ENCODE results near the gene CLASRP. TPM values are rescaled to one million over a fixed set of nuclear protein-coding genes. Genes with fewer than 3 reads are reported as not detected.

CLASRP gene
- total and polyA plus RNA-seq, 2 donors (not counting 1 experiment from before 2014, with no cell fraction given) = 12.1 to 15.7 TPM

DNA sequence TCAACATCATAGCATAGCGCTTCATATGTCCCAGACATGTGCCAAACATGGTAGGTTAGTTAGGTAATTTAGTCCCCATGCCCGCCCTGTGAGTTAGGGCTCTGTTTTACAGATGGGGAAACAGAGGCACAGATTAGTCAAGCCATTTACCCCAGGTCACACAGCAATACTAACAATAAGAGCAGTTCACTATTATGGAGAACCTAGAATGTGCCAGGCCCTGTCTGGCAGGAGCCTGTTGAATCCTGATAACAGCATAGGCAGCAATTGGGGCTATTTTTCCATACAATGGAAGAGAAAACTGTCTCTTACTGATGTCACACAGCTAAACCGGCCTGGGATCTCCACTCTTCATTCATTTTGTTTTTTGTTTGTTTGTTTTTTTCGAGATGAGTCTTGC, 47.6 kb downstream of the CLASRP start:
- DNase-seq (ENCODE audit: low read depth in 2 of 2) = no peak
- peaks cover 17% of the 10 kb centered on the region for H3K79me2 ChIP-seq (ENCODE audit: control insufficient read depth, insufficient read depth, low read length)
- no peaks in the 10 kb centered on the region for H3K9me3 ChIP-seq (ENCODE audit: control insufficient read depth, insufficient read depth, low read depth, low read length)
- no peak overlapping the region for H3K9ac ChIP-seq (ENCODE audit: insufficient read depth, low read length)
- peaks cover 13% of the 10 kb centered on the region for H3K36me3 ChIP-seq (ENCODE audit: control insufficient read depth, insufficient read depth, low read length)
- TF ChIP-seq EZH2 (IDR thresholded peaks at IDR 0.05; ENCODE audit: low read length, missing control alignments) = no peak
- TF ChIP-seq, protein P1, sequence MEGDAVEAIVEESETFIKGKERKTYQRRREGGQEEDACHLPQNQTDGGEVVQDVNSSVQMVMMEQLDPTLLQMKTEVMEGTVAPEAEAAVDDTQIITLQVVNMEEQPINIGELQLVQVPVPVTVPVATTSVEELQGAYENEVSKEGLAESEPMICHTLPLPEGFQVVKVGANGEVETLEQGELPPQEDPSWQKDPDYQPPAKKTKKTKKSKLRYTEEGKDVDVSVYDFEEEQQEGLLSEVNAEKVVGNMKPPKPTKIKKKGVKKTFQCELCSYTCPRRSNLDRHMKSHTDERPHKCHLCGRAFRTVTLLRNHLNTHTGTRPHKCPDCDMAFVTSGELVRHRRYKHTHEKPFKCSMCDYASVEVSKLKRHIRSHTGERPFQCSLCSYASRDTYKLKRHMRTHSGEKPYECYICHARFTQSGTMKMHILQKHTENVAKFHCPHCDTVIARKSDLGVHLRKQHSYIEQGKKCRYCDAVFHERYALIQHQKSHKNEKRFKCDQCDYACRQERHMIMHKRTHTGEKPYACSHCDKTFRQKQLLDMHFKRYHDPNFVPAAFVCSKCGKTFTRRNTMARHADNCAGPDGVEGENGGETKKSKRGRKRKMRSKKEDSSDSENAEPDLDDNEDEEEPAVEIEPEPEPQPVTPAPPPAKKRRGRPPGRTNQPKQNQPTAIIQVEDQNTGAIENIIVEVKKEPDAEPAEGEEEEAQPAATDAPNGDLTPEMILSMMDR (conservative IDR thresholded peaks at IDR 0.05 in 1 of 2, IDR thresholded peaks at IDR 0.05 in 1 of 2; ENCODE audit: low read depth in 1 of 2, low read length in 2 of 2) = no peak
- no peak overlapping the region for H2AFZ ChIP-seq (ENCODE audit: low read length)
- no peak overlapping the region for H3K4me2 ChIP-seq (ENCODE audit: extremely low read depth, insufficient read depth, low read length)
- no peaks in the 10 kb centered on the region for H3K27me3 ChIP-seq (ENCODE audit: control insufficient read depth, insufficient read depth, low read length)
- H3K4me3 ChIP-seq (replicated peaks in 1 of 4; ENCODE audit: control extremely low read depth in 1 of 4, insufficient read depth in 1 of 4, low read depth in 3 of 4, low read length in 4 of 4) = no peak overlapping the region
- no peaks in the 10 kb centered on the region for H4K20me1 ChIP-seq (ENCODE audit: control insufficient read depth, extremely low read depth, insufficient read depth, low read length)
- no peak overlapping the region for H3K27ac ChIP-seq (ENCODE audit: insufficient read depth, low read length)
- H3K4me1 ChIP-seq (ENCODE audit: control insufficient read depth, extremely low read depth, insufficient read depth, low read length) = peaks cover 8% of the 10 kb centered on the region

DNA sequence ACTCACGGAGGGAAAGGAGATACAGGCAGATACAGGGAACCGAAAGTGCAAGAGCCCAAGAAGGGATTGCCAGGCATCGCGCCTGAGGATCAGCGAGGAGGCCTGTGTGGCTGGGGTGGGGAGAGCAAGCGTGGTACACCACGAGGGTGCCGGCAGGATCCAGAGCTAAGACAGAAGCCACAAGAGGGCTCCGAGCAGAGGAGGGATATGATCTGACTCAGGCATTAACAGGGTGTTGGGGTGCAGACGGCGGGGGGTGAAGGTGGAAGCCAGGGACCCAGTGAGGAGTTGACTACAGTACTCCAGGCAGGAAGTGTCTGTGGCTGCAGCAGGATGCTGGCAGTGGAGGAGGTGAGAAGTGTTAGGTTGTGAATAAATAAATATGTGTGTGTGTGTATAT, 48.7 kb downstream of the CLASRP start:
- no peak overlapping the region for H3K4me2 ChIP-seq (ENCODE audit: extremely low read depth, insufficient read depth, low read length)
- H3K4me1 ChIP-seq (ENCODE audit: control insufficient read depth, extremely low read depth, insufficient read depth, low read length) = peaks cover 10% of the 10 kb centered on the region
- no peak overlapping the region for H3K27ac ChIP-seq (ENCODE audit: insufficient read depth, low read length)
- no peak for TF ChIP-seq EZH2 (IDR thresholded peaks at IDR 0.05; ENCODE audit: low read length, missing control alignments)
- TF ChIP-seq, protein P1 (conservative IDR thresholded peaks at IDR 0.05 in 1 of 2, IDR thresholded peaks at IDR 0.05 in 1 of 2; ENCODE audit: low read depth in 1 of 2, low read length in 2 of 2) = no peak
- H3K79me2 ChIP-seq (ENCODE audit: control insufficient read depth, insufficient read depth, low read length) = peaks cover 7% of the 10 kb centered on the region
- no peaks in the 10 kb centered on the region for H3K27me3 ChIP-seq (ENCODE audit: control insufficient read depth, insufficient read depth, low read length)
- DNase-seq (ENCODE audit: low read depth in 2 of 2) = no peak
- peaks cover 9% of the 10 kb centered on the region for H3K36me3 ChIP-seq (ENCODE audit: control insufficient read depth, insufficient read depth, low read length)
- H2AFZ ChIP-seq (ENCODE audit: low read length) = no peak overlapping the region
- H4K20me1 ChIP-seq (ENCODE audit: control insufficient read depth, extremely low read depth, insufficient read depth, low read length) = no peaks in the 10 kb centered on the region
- no peak overlapping the region for H3K9ac ChIP-seq (ENCODE audit: insufficient read depth, low read length)
- no peaks in the 10 kb centered on the region for H3K9me3 ChIP-seq (ENCODE audit: control insufficient read depth, insufficient read depth, low read depth, low read length)
- no peak overlapping the region for H3K4me3 ChIP-seq (replicated peaks in 1 of 4; ENCODE audit: control extremely low read depth in 1 of 4, insufficient read depth in 1 of 4, low read depth in 3 of 4, low read length in 4 of 4)

DNA sequence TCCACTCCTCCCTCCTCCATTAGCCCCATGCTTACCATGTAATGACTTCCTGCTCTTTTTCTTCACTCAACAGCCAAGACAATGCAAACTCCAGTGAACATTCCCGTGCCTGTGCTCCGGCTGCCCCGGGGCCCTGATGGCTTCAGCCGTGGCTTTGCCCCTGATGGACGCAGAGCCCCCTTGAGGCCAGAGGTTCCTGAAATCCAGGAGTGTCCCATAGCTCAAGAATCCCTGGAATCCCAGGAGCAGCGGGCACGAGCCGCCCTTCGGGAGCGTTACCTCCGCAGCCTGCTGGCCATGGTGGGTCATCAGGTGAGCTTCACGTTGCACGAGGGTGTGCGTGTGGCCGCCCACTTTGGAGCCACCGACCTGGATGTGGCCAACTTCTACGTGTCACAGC, 51.2 kb downstream of the CLASRP start:
- Histone ChIP-seq H3K4me2 (ENCODE audit: extremely low read depth, insufficient read depth, low read length) (no peak overlapping the region), H4K20me1 (ENCODE audit: control insufficient read depth, extremely low read depth, insufficient read depth, low read length) (no peaks in the 10 kb centered on the region), H3K27ac (ENCODE audit: insufficient read depth, low read length) (no peak overlapping the region), H3K9ac (ENCODE audit: insufficient read depth, low read length) (no peak overlapping the region), H3K36me3 (ENCODE audit: control insufficient read depth, insufficient read depth, low read length) (peaks cover 9% of the 10 kb centered on the region), H3K4me3 (replicated peaks in 1 of 4; ENCODE audit: control extremely low read depth in 1 of 4, insufficient read depth in 1 of 4, low read depth in 3 of 4, low read length in 4 of 4) (no peak overlapping the region), H3K27me3 (ENCODE audit: control insufficient read depth, insufficient read depth, low read length) (no peaks in the 10 kb centered on the region), H3K79me2 (ENCODE audit: control insufficient read depth, insufficient read depth, low read length) (peaks cover 23% of the 10 kb centered on the region), H3K4me1 (ENCODE audit: control insufficient read depth, extremely low read depth, insufficient read depth, low read length) (peaks cover 20% of the 10 kb centered on the region), H3K9me3 (ENCODE audit: control insufficient read depth, insufficient read depth, low read depth, low read length) (no peaks in the 10 kb centered on the region), H2AFZ (ENCODE audit: low read length) (no peak overlapping the region)
- TF ChIP-seq, protein P1 (conservative IDR thresholded peaks at IDR 0.05 in 1 of 2, IDR thresholded peaks at IDR 0.05 in 1 of 2; ENCODE audit: low read depth in 1 of 2, low read length in 2 of 2) = no peak
- no peak for TF ChIP-seq EZH2 (IDR thresholded peaks at IDR 0.05; ENCODE audit: low read length, missing control alignments)
- no peak for DNase-seq (ENCODE audit: low read depth in 2 of 2)
